ENCODE measurements around the gene COPA. TPM values are rescaled to one million over a fixed set of nuclear protein-coding genes. Genes with fewer than 3 reads are reported as not detected.

COPA gene
- total RNA-seq, 2 donors from 2014 or later, result 123 to 129 TPM

GRCh38 chr1:160239582-160240299 lies 103.3 kb downstream of the COPA start:
- Histone ChIP-seq H3K27ac (no peak overlapping the region), H3K27me3 (replicated peaks; ENCODE audit: insufficient read depth) (no peaks in the 10 kb centered on the region), H3K36me3 (peaks cover 0 to 11% of the 10 kb centered on the region in 2 donors), H3K4me1 (replicated peaks) (no peaks in the 10 kb centered on the region), H3K4me3 (no peak overlapping the region), H3K9me3 (no peaks in the 10 kb centered on the region)
- no peak for DNase-seq (ENCODE audit: low spot score)
- TF ChIP-seq POLR2A (IDR thresholded peaks at IDR 0.05) (no peak), POLR2AphosphoS5 (IDR thresholded peaks at IDR 0.05) (no peak), CTCF (IDR thresholded peaks at IDR 0.05) (no peak)
- WGBS, result 95% methylated on average over 24 of the region's 24 CpGs
- intact Hi-C loops (cut with DNase I), result no loop called here

Small RNA genes lying within 50 kb of the gene (small RNA-seq; reads per million reads assigned to genes)
- gene RF00019, result 0 reads per million in 2 donors
- gene RNU4-42P, result 0 to 0.09 reads per million in 2 donors

Other genes with a start within 250 kb of the COPA start
- 100 to 1,000 TPM in 1 of 2 donors, 10 to 100 TPM in 1; 35.9 to 101 TPM for gene IGSF8, start 244.6 kb downstream of the COPA start, total RNA-seq
- gene ATP1A2, start 227.5 kb downstream of the COPA start, total RNA-seq, result 10 to 100 TPM; 14.8 to 69.0 TPM
- 1 to 10 TPM; 2.8 to 5.2 TPM for gene ATP1A4, start 191.6 kb downstream of the COPA start, total RNA-seq
- 1 to 10 TPM; 1.2 to 3.0 TPM for gene CASQ1, start 152.7 kb downstream of the COPA start, total RNA-seq
- 100 to 1,000 TPM in 1 of 2 donors, 10 to 100 TPM in 1; 50.4 to 184 TPM for gene PEA15, start 137.9 kb downstream of the COPA start, total RNA-seq
- 100 to 1,000 TPM; 133 to 172 TPM for gene DCAF8, start 80.7 kb downstream of the COPA start, total RNA-seq
- 10 to 100 TPM; 49.6 to 61.0 TPM for gene PEX19, start 58.1 kb downstream of the COPA start, total RNA-seq
- 100 to 1,000 TPM in 1 of 2 donors, 10 to 100 TPM in 1; 81.2 to 117 TPM for gene NCSTN, start 133 bp upstream of the COPA start, total RNA-seq
- not detected for gene NHLH1, start 23.8 kb upstream of the COPA start, total RNA-seq
- 10 to 100 TPM in 1 of 2 donors, 1 to 10 TPM in 1; 9.7 to 13.6 TPM for gene VANGL2, start 57.3 kb upstream of the COPA start, total RNA-seq
- gene SLAMF6, start 180.0 kb upstream of the COPA start, total RNA-seq, result 1 to 10 TPM in 1 of 2 donors, under 1 TPM in 1; 0.64 to 1.4 TPM
- 1 to 10 TPM; 1.2 to 6.7 TPM for gene CD84, start 236.2 kb upstream of the COPA start, total RNA-seq